H9 (cell line): Measurements from ENCODE around the gene KRTAP1-1. TPM values are rescaled to one million over a fixed set of nuclear protein-coding genes. Genes with fewer than 3 reads are reported as not detected.

Experiments used
- DNase-seq: peaks from one replicate; pipeline ENCODE4 v3.0.0-alpha.2; 2017
- H2AFZ ChIP-seq: one replicate; pipeline ENCODE4 v1.6.1; 2013; ENCODE audit warnings: mild to moderate bottlenecking, low read length, control low read depth, moderate library complexity
- H2AK5ac ChIP-seq: 2 replicates; pipeline ENCODE4 v1.6.1; 2013; ENCODE audit warnings: low read length, control low read depth, mixed read lengths; ENCODE audit not compliant: insufficient read length
- H2BK120ac ChIP-seq: one replicate; pipeline ENCODE4 v1.6.1; 2013; ENCODE audit warnings: low read depth, mild to moderate bottlenecking, low read length, control low read depth, inconsistent platforms; ENCODE audit not compliant: poor library complexity, severe bottlenecking
- H2BK12ac ChIP-seq: 2 replicates; pipeline ENCODE4 v1.6.1; 2013; ENCODE audit warnings: low read length, control low read depth, mixed read lengths, low read depth; ENCODE audit not compliant: insufficient read length
- H2BK15ac ChIP-seq: 2 replicates; pipeline ENCODE4 v1.6.1; 2013; ENCODE audit warnings: low read depth, low read length, control low read depth
- H2BK20ac ChIP-seq: one replicate; pipeline ENCODE4 v1.6.1; 2013; ENCODE audit warnings: low read depth, mild to moderate bottlenecking, low read length, control low read depth, inconsistent platforms; ENCODE audit not compliant: poor library complexity, severe bottlenecking
- H2BK5ac ChIP-seq: 2 replicates; pipeline ENCODE4 v1.6.1; 2013; ENCODE audit warnings: low read length, control low read depth, mixed read lengths; ENCODE audit not compliant: insufficient read length
- H3K14ac ChIP-seq: 2 replicates; pipeline ENCODE4 v1.6.1; 2013; ENCODE audit warnings: low read length, control low read depth; ENCODE audit not compliant: insufficient read depth
- H3K18ac ChIP-seq: 2 replicates; pipeline ENCODE4 v1.6.1; 2013; ENCODE audit warnings: low read depth, mild to moderate bottlenecking, mixed read lengths, low read length, control low read depth; ENCODE audit not compliant: insufficient read length
- H3K23ac ChIP-seq: 2 replicates; pipeline ENCODE4 v1.6.1; 2013; ENCODE audit warnings: low read length, control low read depth, mixed read lengths, low read depth; ENCODE audit not compliant: insufficient read length
- H3K23me2 ChIP-seq: 2 replicates; pipeline ENCODE4 v1.6.1; 2013; ENCODE audit warnings: low read depth, mild to moderate bottlenecking, mixed read lengths, low read length, control low read depth; ENCODE audit not compliant: insufficient read length, poor library complexity, severe bottlenecking
- H3K27ac ChIP-seq: 2 replicates; pipeline ENCODE4 v1.5.1; 2013; ENCODE audit warnings: low read length, control low read depth, mixed read lengths, low read depth; ENCODE audit not compliant: insufficient read length
- H3K27me3 ChIP-seq: 2 replicates; pipeline ENCODE4 v1.6.1; 2013; ENCODE audit warnings: low read length, control low read depth, inconsistent platforms; ENCODE audit not compliant: insufficient read depth
- H3K4ac ChIP-seq: 2 replicates; pipeline ENCODE4 v1.6.1; 2013; ENCODE audit warnings: low read depth, mild to moderate bottlenecking, control low read depth, inconsistent platforms, low read length, moderate library complexity
- H3K4me1 ChIP-seq: 2 replicates; pipeline ENCODE4 v1.6.1; 2013; ENCODE audit warnings: low read length, control low read depth, inconsistent platforms; ENCODE audit not compliant: insufficient read depth
- H3K4me2 ChIP-seq: 2 replicates; pipeline ENCODE4 v1.6.1; 2013; ENCODE audit warnings: low read length, control low read depth, mixed read lengths; ENCODE audit not compliant: insufficient read length, insufficient read depth
- H3K56ac ChIP-seq: 2 replicates; pipeline ENCODE4 v1.6.1; 2013; ENCODE audit warnings: low read depth, mild to moderate bottlenecking, mixed read lengths, low read length, control low read depth; ENCODE audit not compliant: insufficient read length
- H3K79me1 ChIP-seq: 2 replicates; pipeline ENCODE4 v1.6.1; 2013; ENCODE audit warnings: low read depth, mild to moderate bottlenecking, moderate library complexity, low read length, control low read depth, inconsistent platforms; ENCODE audit not compliant: insufficient read depth, poor library complexity, severe bottlenecking
- H3K79me2 ChIP-seq: 2 replicates; pipeline ENCODE4 v1.6.1; 2013; ENCODE audit warnings: low read length, control low read depth, inconsistent platforms; ENCODE audit not compliant: insufficient read depth
- H3K9ac ChIP-seq: 2 replicates; pipeline ENCODE4 v1.6.1; 2013; ENCODE audit warnings: low read length, control low read depth, mixed read lengths; ENCODE audit not compliant: insufficient read length; ENCODE audit errors: extremely low read depth
- H3K9me3 ChIP-seq: one replicate; pipeline ENCODE4 v1.6.1; 2013; ENCODE audit warnings: low read depth, low read length, inconsistent platforms; ENCODE audit not compliant: control insufficient read depth
- H3T11ph ChIP-seq: one replicate; pipeline ENCODE4 v1.6.1; 2013; ENCODE audit warnings: mild to moderate bottlenecking, low read length, control low read depth, inconsistent platforms
- H4K20me1 ChIP-seq: one replicate; pipeline ENCODE4 v1.6.1; 2013; ENCODE audit not compliant: control insufficient read depth, insufficient read length, insufficient read depth
- H4K5ac ChIP-seq: 2 replicates; pipeline ENCODE4 v1.6.1; 2013; ENCODE audit warnings: low read depth, mild to moderate bottlenecking, mixed read lengths, low read length, control low read depth; ENCODE audit not compliant: insufficient read length
- H4K8ac ChIP-seq: replicated peaks from 2 replicates; pipeline ENCODE4 v1.6.1; 2013; ENCODE audit warnings: low read length, control low read depth, mixed read lengths, low read depth; ENCODE audit not compliant: insufficient read length
- H4K91ac ChIP-seq: 2 replicates; pipeline ENCODE4 v1.6.1; 2013; ENCODE audit warnings: low read depth, mild to moderate bottlenecking, moderate library complexity, mixed read lengths, low read length, control low read depth; ENCODE audit not compliant: insufficient read length
- H3K27ac Mint-ChIP-seq, 3 experiments: 2 replicates in 2 of 3; 3 replicates in 1 of 3; pipeline ENCODE4 v1.8.0; 2020 to 2021; ENCODE audit warnings: mixed read lengths in 3 of 3, mild to moderate bottlenecking in 1 of 3, moderate library complexity in 1 of 3
- H3K27me3 Mint-ChIP-seq: 2 replicates; pipeline ENCODE4 v1.8.0; 2021; ENCODE audit warnings: low read depth, mild to moderate bottlenecking, moderate library complexity, mixed read lengths
- H3K36me3 Mint-ChIP-seq, 3 experiments: 2 replicates in 2 of 3; 3 replicates in 1 of 3; pipeline ENCODE4 v1.8.0; 2020 to 2021; ENCODE audit warnings: low read depth in 3 of 3, mixed read lengths in 3 of 3; ENCODE audit not compliant: insufficient read depth in 1 of 3
- H3K4me1 Mint-ChIP-seq, 2 experiments: 2 replicates each; pipeline ENCODE4 v1.8.0; 2020; ENCODE audit warnings: mixed read lengths in 2 of 2
- H3K4me3 Mint-ChIP-seq, 2 experiments: 2 replicates in 1 of 2; 3 replicates in 1 of 2; pipeline ENCODE4 v1.8.0; 2020 to 2021; ENCODE audit warnings: mild to moderate bottlenecking in 2 of 2, mixed read lengths in 2 of 2, moderate library complexity in 1 of 2
- H3K9me3 Mint-ChIP-seq, 2 experiments: 2 replicates in 1 of 2; 3 replicates in 1 of 2; pipeline ENCODE4 v1.8.0; 2020; ENCODE audit warnings: mild to moderate bottlenecking in 2 of 2, mixed read lengths in 2 of 2, moderate library complexity in 1 of 2
- CTCF ChIP-seq: fragments of 200-600 bp; sonication (generic); conservative IDR thresholded peaks from 3 replicates; pipeline ENCODE4 v1.8.0; 2021; ENCODE audit warnings: antibody characterized with exemption, mild to moderate bottlenecking
- WGBS: extraction: QIAGEN DNeasy Blood & Tissue Kit; methylation state at CpG from one replicate; pipeline ENCODE4 v1.1.7; 2013; ENCODE audit warnings: missing lambda C conversion rate, low lambda C conversion rate, mixed read lengths; ENCODE audit not compliant: insufficient read length; ENCODE audit errors: extremely low coverage; 5-methylcytosine and 5-hydroxymethylcytosine counted together
- total RNA-seq: library from RNA; stranded (reverse); gene quantifications from 2 replicates; pipeline ENCODE4 v1.2.1, GENCODE V29; 2021

Gene KRTAP1-1
- total RNA-seq, 1 experiment from 2014 or later, result not detected

DNA sequence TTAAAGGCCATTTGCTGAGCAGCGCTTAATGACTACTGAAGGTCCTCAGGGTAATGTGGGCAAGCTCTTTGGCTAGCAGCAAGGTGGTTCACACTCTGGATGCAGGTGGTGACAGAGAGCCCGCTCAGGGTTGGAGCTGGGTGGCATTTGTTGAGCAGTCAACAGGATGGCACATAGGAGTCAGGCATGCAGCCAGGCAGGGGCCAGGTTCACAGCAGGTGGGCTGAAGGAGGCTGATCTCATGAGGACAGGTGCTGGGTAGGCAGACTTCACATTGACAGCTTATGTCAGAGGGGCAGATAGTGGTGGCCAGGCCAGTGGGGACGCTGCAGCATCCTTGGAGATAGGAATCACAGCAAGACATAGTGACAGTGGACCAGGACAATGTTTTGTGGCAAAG is 36.9 kb downstream of the KRTAP1-1 start:
- no peak overlapping the region for H3K9ac ChIP-seq
- no peak overlapping the region for H2BK15ac ChIP-seq
- no peak overlapping the region for H2BK20ac ChIP-seq
- no peak overlapping the region for H4K91ac ChIP-seq
- H4K8ac ChIP-seq, result no peak overlapping the region
- H3K4me1 ChIP-seq, result peaks cover 3% of the 10 kb centered on the region; the same call in 1 of the 2 replicates
- no peaks in the 10 kb centered on the region for H3K23me2 ChIP-seq
- H3K23ac ChIP-seq, result no peak overlapping the region
- peaks cover 14 to 17% of the 10 kb centered on the region in 2 experiments for H3K4me1 Mint-ChIP-seq
- H2BK5ac ChIP-seq, result no peak overlapping the region
- H3K56ac ChIP-seq, result no peak overlapping the region
- H3K27ac ChIP-seq, result no peak overlapping the region
- H3K4me3 Mint-ChIP-seq, result no peak overlapping the region
- no peaks in the 10 kb centered on the region for H3K79me1 ChIP-seq
- H2BK12ac ChIP-seq, result no peak overlapping the region
- no peaks in the 10 kb centered on the region for H4K20me1 ChIP-seq
- DNase-seq, result no peak
- H2BK120ac ChIP-seq, result no peak overlapping the region
- H3K9me3 Mint-ChIP-seq, result no peaks in the 10 kb centered on the region
- H4K5ac ChIP-seq, result no peak overlapping the region
- no peaks in the 10 kb centered on the region for H3K9me3 ChIP-seq
- no peaks in the 10 kb centered on the region for H3K27me3 Mint-ChIP-seq
- no peak overlapping the region for H2AK5ac ChIP-seq
- no peak overlapping the region for H3K18ac ChIP-seq
- no CpG with 5 or more reads among the region's 3 CpGs for WGBS
- no peak for TF ChIP-seq CTCF
- H3K14ac ChIP-seq, result no peak overlapping the region
- no peak overlapping the region for H2AFZ ChIP-seq
- no peak overlapping the region for H3K4ac ChIP-seq
- H3K36me3 Mint-ChIP-seq, result no peaks in the 10 kb centered on the region
- H3K4me2 ChIP-seq, result no peak overlapping the region
- H3K27ac Mint-ChIP-seq, result 0 out of 7 replicates have a peak overlapping the region, but pooled peaks of 1 of the 3 experiments have one; percentile 45
- no peaks in the 10 kb centered on the region for H3K27me3 ChIP-seq
- no peak overlapping the region for H3T11ph ChIP-seq
- no peaks in the 10 kb centered on the region for H3K79me2 ChIP-seq
